RWPE1 (cell line): Measurements from ENCODE around the gene ADSL.

Source experiments
- CTCF ChIA-PET: fragments of 350-600 bp; sonication (Branson Sonifier 250); formaldehyde crosslinking; extraction: SDS; loops from one replicate; lab custom pipeline; 2021; lab: Yijun Ruan, JAX
- POLR2A ChIA-PET: fragments of 400-600 bp; formaldehyde crosslinking; extraction: SDS; loops from one replicate; lab custom pipeline; 2020; ENCODE audit warnings: antibody characterized with exemption; ENCODE audit not compliant: low non-redundant PET; lab: Yijun Ruan, JAX
- DNase-seq: peaks from one replicate; pipeline ENCODE4 v3.0.0; 2012; ENCODE audit warnings: low spot score
- H3K27ac ChIP-seq: fragments of 450-650 bp; 2 replicates; pipeline ENCODE4 v1.5.1; 2017
- TF ChIP-seq, protein P1 (sequence below): fragments of 450-650 bp; conservative IDR thresholded peaks from 2 replicates; pipeline ENCODE4 v1.5.1; 2017; ENCODE audit warnings: low read depth, mild to moderate bottlenecking

ADSL gene

DNA sequence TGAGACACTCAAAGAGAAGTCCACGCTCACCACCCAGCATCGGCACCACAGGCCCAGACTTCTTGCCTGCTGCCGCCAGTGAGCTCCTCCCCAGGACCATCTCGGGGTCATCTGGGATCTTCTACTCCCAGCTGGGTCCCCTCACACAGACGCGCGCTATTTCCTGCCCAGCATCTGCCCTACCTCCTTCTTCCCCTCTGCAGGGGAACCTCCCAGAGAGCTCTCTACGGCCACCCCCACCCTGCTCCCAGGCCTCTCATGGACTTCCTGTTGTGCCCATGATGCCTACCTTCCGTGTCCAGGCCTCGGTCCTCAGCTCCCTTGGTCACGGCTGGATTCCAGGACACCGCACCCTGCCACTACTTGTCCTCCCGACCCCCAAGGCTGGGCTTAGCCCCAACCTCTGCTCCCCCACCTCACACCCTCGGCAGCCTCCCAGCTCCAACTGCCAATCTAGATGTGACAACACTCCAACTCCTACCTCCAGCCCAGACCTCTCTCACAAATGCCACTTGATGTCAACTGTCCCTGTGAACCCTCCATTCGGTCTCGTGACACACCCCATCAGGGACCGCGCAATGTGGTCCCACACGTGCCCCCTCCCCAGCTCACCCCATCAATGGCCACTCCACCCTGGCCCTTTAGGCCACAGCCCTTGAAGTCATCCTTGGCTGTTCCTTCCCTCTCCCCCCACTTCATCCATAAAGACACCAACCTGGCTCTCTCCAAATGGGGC lies 69.4 kb downstream of the ADSL start:
- TF ChIP-seq, protein P1, sequence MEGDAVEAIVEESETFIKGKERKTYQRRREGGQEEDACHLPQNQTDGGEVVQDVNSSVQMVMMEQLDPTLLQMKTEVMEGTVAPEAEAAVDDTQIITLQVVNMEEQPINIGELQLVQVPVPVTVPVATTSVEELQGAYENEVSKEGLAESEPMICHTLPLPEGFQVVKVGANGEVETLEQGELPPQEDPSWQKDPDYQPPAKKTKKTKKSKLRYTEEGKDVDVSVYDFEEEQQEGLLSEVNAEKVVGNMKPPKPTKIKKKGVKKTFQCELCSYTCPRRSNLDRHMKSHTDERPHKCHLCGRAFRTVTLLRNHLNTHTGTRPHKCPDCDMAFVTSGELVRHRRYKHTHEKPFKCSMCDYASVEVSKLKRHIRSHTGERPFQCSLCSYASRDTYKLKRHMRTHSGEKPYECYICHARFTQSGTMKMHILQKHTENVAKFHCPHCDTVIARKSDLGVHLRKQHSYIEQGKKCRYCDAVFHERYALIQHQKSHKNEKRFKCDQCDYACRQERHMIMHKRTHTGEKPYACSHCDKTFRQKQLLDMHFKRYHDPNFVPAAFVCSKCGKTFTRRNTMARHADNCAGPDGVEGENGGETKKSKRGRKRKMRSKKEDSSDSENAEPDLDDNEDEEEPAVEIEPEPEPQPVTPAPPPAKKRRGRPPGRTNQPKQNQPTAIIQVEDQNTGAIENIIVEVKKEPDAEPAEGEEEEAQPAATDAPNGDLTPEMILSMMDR, result no peak
- no peak for DNase-seq
- CTCF ChIA-PET, result no interaction called here
- peak overlapping the region; percentile 56 for H3K27ac ChIP-seq
- POLR2A ChIA-PET, result interaction anchor here (0.6 kb wide), 1 partner anchor 8 kb away, joined by 3 read pairs; no protein-coding TSS in a partner anchor

DNA sequence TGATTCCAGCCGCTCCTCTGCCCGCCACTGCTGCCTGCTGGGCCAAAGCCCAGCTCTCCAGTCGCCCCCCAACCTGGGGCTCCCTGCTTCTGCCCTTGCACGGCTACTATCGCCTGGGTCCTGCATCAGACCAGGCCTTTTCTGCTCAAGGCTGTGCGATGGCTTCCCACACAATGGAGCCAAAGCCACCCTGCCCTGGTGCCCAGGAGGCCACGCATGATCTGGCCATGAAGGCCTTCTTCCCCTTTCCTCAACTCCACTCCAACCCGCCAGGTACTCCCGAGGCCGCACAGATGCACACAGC lies 69.9 kb downstream of the ADSL start:
- TF ChIP-seq, protein P1, result no peak
- ChIA-PET CTCF (no interaction called here), POLR2A (no interaction called here)
- no peak for DNase-seq
- H3K27ac ChIP-seq, result peak overlapping the region; percentile 56

DNA sequence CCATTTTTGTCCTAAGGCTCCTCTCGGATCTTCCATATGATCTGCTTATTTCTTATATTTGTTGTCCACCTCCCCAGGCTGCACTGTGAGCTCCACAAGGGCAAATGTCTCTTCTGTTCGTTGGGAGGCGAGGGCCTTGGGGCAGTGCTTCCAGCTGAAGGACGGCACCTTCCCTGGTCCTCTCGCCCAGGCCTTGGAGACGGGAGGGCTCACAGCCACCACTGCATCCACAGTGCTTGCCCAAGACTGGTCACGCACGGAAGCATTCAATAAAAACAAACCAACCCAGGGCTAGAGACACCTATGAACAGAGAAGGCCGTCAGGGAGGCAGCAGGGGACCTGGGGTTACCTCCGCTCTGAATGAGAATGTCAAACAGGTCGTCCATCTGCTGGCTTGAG lies 70.3 kb downstream of the ADSL start:
- TF ChIP-seq, protein P1, result no peak
- CTCF ChIA-PET, result no interaction called here
- POLR2A ChIA-PET, result no interaction called here
- no peak for DNase-seq
- peak overlapping the region; percentile 56 for H3K27ac ChIP-seq

DNA sequence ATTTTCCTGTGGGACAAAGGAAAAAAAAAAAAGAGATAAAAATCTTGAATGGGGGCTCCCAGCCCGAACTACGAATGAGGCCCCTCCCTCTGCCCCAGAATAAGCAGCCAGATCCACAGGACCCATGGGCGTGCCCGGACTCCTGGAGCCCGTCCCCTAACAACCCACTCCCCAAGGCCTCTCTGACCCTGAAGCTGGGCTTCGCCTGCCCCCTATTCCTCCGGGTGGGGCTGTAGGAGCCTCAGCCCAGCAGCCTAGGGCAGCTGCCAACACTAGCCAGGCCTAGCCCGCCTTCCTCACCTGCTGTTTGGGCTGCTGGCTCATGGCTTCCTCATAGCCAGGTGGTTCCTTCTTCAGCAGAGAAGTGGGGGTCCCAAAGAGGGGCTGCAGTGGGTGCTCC lies 70.7 kb downstream of the ADSL start:
- no peak for DNase-seq
- TF ChIP-seq, protein P1, result no peak
- H3K27ac ChIP-seq, result peak overlapping the region; percentile 56; the same call in 1 of the 2 replicates
- ChIA-PET CTCF (no interaction called here), POLR2A (no interaction called here)

DNA sequence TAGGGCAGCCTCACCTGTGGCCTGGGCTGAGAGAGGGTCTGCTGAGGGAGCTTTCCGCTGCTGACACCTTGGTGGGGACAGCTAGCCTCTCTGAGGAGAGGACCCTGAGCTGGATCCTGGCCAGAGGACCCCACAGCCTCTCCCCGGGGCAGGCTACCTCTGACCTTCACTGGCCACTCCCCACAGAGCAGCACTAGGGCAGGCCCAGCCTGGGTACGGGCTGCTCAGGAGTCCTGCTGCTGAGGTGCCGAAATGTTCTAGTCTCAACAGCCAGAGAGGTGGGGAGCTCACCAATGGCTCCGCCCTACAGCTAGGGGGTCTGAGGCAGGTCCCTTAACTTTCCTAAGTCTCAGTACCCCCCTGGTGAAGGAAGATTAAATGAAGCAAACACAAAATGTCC lies 71.6 kb downstream of the ADSL start:
- ChIA-PET POLR2A (no interaction called here), CTCF (no interaction called here)
- no peak for DNase-seq
- peak overlapping the region; percentile 56; the same call in 1 of the 2 replicates for H3K27ac ChIP-seq
- TF ChIP-seq, protein P1, result no peak

DNA sequence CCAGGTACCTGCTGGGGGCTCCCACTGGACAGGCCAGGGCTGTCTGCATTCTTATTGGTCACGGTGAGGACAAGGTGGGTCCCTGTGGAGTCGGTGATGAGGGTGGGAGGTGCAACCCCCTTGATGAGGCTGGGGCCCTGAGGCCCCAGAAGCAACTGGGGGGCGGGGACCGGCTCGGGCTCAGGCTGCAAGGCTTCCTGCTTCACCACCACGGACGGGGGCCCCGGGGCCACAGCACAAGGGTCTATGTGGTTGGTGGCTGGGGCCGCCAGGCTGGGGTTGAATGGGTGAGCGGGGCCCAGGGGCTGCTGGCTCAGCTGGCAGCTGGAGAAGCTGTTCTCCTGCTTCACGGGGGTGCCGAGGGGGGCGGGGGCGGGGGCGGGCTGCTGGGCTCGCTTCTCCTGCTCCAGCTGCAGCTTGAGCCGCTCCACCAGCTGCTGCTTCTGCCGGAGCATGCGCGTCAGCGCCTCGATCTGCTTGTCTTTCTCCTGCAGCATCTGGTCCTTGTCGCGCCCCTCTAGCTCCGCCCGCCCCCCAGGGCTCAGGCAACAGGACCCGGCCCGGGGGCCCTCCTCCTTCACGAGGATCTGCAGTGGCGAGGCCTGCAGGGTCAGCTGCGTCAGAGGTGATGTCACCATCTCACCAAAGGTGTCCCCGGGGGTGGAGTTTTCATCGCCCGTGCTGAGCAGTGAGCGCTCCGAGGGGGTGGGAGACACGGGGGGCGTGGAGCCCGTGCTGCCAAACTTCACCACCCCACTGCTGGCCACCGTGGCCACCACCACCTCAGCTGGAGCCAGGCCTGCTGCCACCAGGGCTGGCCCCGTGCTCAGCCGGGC lies 72.3 kb downstream of the ADSL start:
- TF ChIP-seq, protein P1, result no peak
- POLR2A ChIA-PET, result no interaction called here
- no peak for DNase-seq
- H3K27ac ChIP-seq, result no peak overlapping the region
- CTCF ChIA-PET, result no interaction called here
